ENCODE measurements around the gene ANKRD24. TPM values are rescaled to one million over a fixed set of nuclear protein-coding genes. Genes with fewer than 3 reads are reported as not detected.
A peak's percentile ranks its signal among the peaks of the same experiment; 100 is the strongest.
"Not testable (repeated sequence)": the region's sequence is repeated elsewhere in the genome, so short reads cannot be mapped to it uniquely, and the experiment has no call there.

The ANKRD24 gene
- total RNA-seq: 0.10 TPM

GRCh38 chr19:4182084-4182810, at the start of gene ANKRD24, which contains the start of gene SIRT6:
Gene ANKRD24, plus strand, starts transcription at chr19:4182689. Its CDS starts 3,737 bp downstream, at chr19:4186426.
Gene SIRT6, minus strand, starts transcription at chr19:4182563. Its CDS starts 24 bp downstream, at chr19:4182539.
- H3K9me3 ChIP-seq (ENCODE audit: low read depth, low read length): no peaks in the 10 kb centered on the region
- peaks cover 29% of the 10 kb centered on the region for H3K4me1 ChIP-seq (ENCODE audit: insufficient read depth, low read length)
- H3K27me3 ChIP-seq (ENCODE audit: insufficient read depth, low read length): no peaks in the 10 kb centered on the region
- peak within 1 kb of the TSS; percentile 92 for H3K4me3 ChIP-seq (ENCODE audit: low read length)

- H3K4me1 ChIP-seq (ENCODE audit: insufficient read depth, low read length): no peaks in the 10 kb centered on the region
- H3K4me3 ChIP-seq (ENCODE audit: low read length): no peak overlapping the region
- H3K27me3 ChIP-seq (ENCODE audit: insufficient read depth, low read length): no peaks in the 10 kb centered on the region
- H3K9me3 ChIP-seq (ENCODE audit: low read depth, low read length): no peaks in the 10 kb centered on the region
Observed at GRCh38 chr19:4134351-4134750, 48.1 kb upstream of the ANKRD24 start.

DNA sequence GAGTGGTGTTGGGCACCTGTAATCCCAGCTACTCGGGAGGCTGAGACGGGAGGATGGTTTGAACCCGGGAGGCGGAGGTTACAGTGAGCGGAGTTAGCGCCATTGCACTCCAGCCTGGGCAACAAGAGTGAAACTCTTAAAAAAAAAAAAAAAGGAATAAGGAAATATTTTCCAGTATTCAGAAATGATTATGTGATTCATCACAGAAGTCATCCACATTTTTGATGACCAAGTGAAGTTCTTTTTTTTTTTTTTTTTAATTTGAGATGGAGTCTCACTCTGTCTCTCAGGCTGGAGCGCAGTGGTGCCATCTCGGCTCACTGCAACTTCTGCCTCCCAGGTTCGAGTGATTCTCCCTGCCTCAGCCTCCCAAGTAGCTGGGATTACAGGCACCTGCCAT, 47.1 kb upstream of the ANKRD24 start:
- H3K4me1 ChIP-seq (ENCODE audit: insufficient read depth, low read length); H3K9me3 ChIP-seq (ENCODE audit: low read depth, low read length); H3K4me3 ChIP-seq (ENCODE audit: low read length); H3K27me3 ChIP-seq (ENCODE audit: insufficient read depth, low read length): not testable (repeated sequence)

GRCh38 chr19:4136680-4137088, 45.8 kb upstream of the ANKRD24 start:
- Histone ChIP-seq H3K9me3 (ENCODE audit: low read depth, low read length) (no peaks in the 10 kb centered on the region), H3K4me3 (ENCODE audit: low read length) (no peak overlapping the region), H3K4me1 (ENCODE audit: insufficient read depth, low read length) (peaks cover 8% of the 10 kb centered on the region), H3K27me3 (ENCODE audit: insufficient read depth, low read length) (no peaks in the 10 kb centered on the region)

GRCh38 chr19:4138445-4138844, 44.0 kb upstream of the ANKRD24 start:
- Histone ChIP-seq H3K4me1 (ENCODE audit: insufficient read depth, low read length) (peaks cover 8% of the 10 kb centered on the region), H3K9me3 (ENCODE audit: low read depth, low read length) (no peaks in the 10 kb centered on the region), H3K4me3 (ENCODE audit: low read length) (no peak overlapping the region), H3K27me3 (ENCODE audit: insufficient read depth, low read length) (no peaks in the 10 kb centered on the region)

- H3K4me1 ChIP-seq (ENCODE audit: insufficient read depth, low read length): peaks cover 8% of the 10 kb centered on the region
- H3K27me3 ChIP-seq (ENCODE audit: insufficient read depth, low read length): no peaks in the 10 kb centered on the region
- no peak overlapping the region for H3K4me3 ChIP-seq (ENCODE audit: low read length)
- H3K9me3 ChIP-seq (ENCODE audit: low read depth, low read length): no peaks in the 10 kb centered on the region
Observed at GRCh38 chr19:4139614-4140236, 42.8 kb upstream of the ANKRD24 start.

GRCh38 chr19:4140237-4140711, 42.2 kb upstream of the ANKRD24 start:
- peaks cover 8% of the 10 kb centered on the region for H3K4me1 ChIP-seq (ENCODE audit: insufficient read depth, low read length)
- H3K27me3 ChIP-seq (ENCODE audit: insufficient read depth, low read length): no peaks in the 10 kb centered on the region
- no peaks in the 10 kb centered on the region for H3K9me3 ChIP-seq (ENCODE audit: low read depth, low read length)
- H3K4me3 ChIP-seq (ENCODE audit: low read length): no peak overlapping the region

GRCh38 chr19:4142916-4143315, 39.6 kb upstream of the ANKRD24 start:
- H3K9me3 ChIP-seq (ENCODE audit: low read depth, low read length); H3K4me3 ChIP-seq (ENCODE audit: low read length); H3K27me3 ChIP-seq (ENCODE audit: insufficient read depth, low read length): not testable (repeated sequence)
- peaks cover 11% of the 10 kb centered on the region for H3K4me1 ChIP-seq (ENCODE audit: insufficient read depth, low read length)

DNA sequence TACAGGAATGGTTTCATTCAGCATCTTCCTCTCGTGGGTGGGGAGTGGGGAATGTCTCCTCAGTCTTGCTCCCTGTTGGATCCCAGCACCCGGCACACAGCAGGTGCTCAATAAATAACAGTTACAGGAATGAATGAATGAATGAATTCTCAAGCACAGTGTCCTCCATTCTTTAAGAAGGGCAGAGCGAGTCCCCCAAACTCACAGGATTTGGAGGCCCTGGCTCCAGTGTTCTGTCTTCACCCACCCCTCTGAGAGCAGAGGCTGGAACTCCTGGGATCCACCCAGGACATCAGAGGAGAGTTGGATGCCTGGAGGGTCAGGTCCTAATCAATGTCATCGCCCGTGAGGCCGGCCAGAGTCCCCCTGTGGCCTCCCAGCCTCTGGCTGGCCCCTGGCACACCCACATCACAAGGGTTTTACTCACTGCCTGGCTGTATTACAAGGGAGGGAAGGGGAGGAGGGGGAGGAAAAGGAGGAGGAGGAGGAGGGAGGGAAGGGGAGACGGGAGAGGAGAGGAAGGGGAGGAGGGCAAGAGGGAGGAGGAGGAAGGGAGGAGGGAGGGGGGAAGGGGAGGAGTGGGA, 37.7 kb upstream of the ANKRD24 start:
- no peaks in the 10 kb centered on the region for H3K9me3 ChIP-seq (ENCODE audit: low read depth, low read length)
- no peak overlapping the region for H3K4me3 ChIP-seq (ENCODE audit: low read length)
- H3K27me3 ChIP-seq (ENCODE audit: insufficient read depth, low read length): no peaks in the 10 kb centered on the region
- H3K4me1 ChIP-seq (ENCODE audit: insufficient read depth, low read length): peaks cover 11% of the 10 kb centered on the region

DNA sequence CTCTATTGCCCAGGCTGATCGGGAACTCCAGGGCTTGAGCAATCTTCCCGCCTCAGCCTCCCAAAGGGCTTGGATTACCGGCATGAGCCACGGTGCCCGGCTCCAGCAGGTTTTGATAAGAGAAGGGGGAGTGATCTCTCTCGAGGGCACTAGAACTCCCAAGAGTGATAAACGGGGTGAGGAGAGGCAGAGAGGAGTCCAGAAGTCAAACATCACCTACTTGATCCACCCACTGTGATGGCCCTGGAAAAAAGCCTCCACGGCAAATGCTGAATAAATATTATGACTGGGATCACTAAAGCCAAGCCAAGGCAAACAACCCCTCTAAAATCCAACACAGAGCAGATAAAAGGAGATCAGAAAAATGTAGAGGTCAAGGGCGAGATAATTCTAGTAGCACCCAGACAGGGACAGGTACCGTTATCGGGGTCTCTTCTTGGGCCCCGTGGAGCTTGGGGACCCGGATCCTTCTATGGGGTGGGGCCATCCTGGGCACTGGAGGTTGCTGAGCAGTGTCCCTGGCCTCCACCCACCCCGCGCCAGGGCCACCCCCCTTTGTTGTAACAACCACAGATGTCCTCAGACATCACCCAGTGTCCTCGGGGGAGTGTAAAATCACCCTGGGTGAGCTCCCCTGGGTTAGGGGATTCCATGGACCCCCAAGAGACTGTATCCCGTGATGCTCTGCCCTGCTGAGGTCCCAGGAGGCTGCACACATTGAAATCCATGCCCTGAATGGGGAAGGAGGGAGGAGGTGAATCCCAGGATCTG, 32.8 kb upstream of the ANKRD24 start:
- H3K4me1 ChIP-seq (ENCODE audit: insufficient read depth, low read length): peaks cover 3% of the 10 kb centered on the region
- no peaks in the 10 kb centered on the region for H3K9me3 ChIP-seq (ENCODE audit: low read depth, low read length)
- no peak overlapping the region for H3K4me3 ChIP-seq (ENCODE audit: low read length)
- H3K27me3 ChIP-seq (ENCODE audit: insufficient read depth, low read length): no peaks in the 10 kb centered on the region

DNA sequence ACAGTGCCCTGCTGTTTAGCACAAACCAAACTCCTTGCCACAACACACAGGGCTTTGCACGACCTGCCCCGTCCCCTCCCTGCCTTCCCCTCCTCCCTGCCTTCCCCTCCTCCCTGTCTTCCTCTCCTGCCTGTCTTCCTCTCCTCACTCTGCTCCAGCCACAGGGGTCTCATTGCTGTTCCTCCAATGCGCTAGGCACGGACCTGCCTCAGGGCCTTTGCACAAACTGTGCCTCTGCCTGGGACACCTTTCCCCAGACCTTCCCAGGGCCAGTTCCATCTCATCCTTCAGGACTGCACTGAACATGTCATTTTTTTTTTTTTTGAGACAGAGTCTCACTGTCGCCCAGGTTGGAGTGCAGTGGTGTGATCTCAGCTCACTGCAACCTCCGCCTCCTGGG, 30.9 kb upstream of the ANKRD24 start:
- Histone ChIP-seq H3K9me3 (ENCODE audit: low read depth, low read length) (no peaks in the 10 kb centered on the region), H3K4me3 (ENCODE audit: low read length) (no peak overlapping the region), H3K4me1 (ENCODE audit: insufficient read depth, low read length) (no peaks in the 10 kb centered on the region), H3K27me3 (ENCODE audit: insufficient read depth, low read length) (no peaks in the 10 kb centered on the region)

DNA sequence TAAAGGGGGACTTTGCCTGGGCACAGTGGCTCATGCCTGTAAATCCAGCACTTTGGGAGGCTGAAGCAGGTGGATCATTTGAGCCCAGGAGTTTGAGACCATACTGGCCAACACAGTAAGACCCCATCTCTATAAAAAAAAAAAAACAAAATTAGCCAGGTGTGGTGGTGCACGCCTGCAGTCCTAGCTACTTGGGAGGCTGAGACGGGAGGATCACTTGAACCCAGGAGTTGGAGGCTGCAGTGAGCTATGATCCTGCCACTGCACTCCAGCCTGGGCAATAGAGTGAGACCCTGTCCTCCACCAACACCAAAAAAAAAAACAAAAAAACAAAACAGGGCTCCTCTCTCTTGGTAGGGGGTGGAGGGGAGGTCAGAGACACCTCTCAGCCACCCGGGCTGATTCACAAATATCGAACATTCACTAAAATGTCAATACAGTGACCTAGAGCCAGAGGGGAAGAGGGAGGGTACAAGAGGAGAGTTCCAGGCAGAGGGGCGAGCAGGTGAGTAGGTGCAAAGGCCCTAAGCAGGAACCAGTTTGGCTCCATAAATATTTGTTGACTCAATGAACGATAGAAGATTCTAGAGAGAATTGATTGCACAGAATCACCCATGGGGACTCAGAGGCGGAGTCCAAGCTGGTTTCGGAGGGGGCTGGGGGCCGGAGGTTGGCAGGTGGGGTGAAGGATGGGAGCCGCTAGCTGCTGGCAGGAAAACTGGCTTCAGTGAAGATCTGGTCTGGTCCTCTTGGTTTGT, 30.1 kb upstream of the ANKRD24 start:
- H3K27me3 ChIP-seq (ENCODE audit: insufficient read depth, low read length): no peaks in the 10 kb centered on the region
- no peak overlapping the region for H3K4me3 ChIP-seq (ENCODE audit: low read length)
- no peaks in the 10 kb centered on the region for H3K4me1 ChIP-seq (ENCODE audit: insufficient read depth, low read length)
- H3K9me3 ChIP-seq (ENCODE audit: low read depth, low read length): no peaks in the 10 kb centered on the region

DNA sequence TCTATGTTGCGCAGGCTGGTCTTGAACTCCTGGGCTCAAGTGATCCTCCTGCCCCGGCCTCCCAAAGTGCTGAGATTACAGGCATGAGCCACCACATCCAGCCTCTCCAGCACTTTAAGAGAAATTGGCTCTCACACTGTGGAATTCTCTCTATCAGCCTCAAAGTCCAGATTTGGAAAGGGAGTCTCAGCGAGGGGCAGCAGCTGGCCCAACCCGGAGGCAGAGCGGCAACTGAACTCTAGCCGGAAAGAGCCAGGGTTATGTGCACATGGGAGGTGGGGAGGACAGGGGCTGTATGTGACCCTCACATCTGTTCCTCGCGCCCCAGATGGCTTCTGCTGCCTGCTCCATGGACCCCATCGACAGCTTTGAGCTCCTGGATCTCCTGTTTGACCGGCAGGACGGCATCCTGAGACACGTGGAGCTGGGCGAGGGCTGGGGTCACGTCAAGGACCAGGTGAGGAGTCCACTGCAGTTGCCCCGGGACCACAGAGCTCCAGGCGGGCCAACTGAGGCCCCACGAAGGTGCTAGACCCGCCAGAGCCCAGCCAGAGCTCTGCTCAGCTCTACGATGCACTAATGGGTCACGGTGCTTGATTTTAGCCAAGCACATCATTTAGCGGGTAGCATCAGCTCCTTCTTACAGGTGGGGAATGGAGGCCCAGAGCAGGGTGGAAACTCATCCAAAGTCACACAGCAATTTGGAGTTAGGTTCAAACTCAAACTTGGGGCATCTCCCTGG, 27.7 kb upstream of the ANKRD24 start:
- Histone ChIP-seq H3K4me3 (ENCODE audit: low read length) (no peak overlapping the region), H3K27me3 (ENCODE audit: insufficient read depth, low read length) (no peaks in the 10 kb centered on the region), H3K4me1 (ENCODE audit: insufficient read depth, low read length) (no peaks in the 10 kb centered on the region), H3K9me3 (ENCODE audit: low read depth, low read length) (no peaks in the 10 kb centered on the region)

GRCh38 chr19:4157164-4157563, 25.3 kb upstream of the ANKRD24 start:
- Histone ChIP-seq H3K27me3 (ENCODE audit: insufficient read depth, low read length) (no peaks in the 10 kb centered on the region), H3K4me3 (ENCODE audit: low read length) (no peak overlapping the region), H3K9me3 (ENCODE audit: low read depth, low read length) (no peaks in the 10 kb centered on the region), H3K4me1 (ENCODE audit: insufficient read depth, low read length) (no peaks in the 10 kb centered on the region)
